ENCODE measurements around the gene NANOS1.

DNA sequence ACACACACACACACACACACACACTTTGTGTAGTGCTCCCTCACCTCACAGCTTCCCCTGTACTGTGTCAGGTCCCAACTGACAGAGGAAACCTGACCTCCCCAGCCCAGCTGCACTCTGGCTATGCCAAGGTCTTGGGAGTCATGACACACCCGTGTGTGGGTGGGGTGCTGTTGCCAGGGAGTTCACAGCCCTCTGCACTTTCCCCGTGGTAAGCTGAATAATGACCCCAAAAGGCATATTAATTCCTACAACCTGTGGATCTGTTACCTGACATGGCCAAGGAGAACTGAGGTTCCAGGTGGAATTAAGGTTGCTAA lies 8.9 kb upstream of the NANOS1 start:
- TF ChIP-seq, protein P1, sequence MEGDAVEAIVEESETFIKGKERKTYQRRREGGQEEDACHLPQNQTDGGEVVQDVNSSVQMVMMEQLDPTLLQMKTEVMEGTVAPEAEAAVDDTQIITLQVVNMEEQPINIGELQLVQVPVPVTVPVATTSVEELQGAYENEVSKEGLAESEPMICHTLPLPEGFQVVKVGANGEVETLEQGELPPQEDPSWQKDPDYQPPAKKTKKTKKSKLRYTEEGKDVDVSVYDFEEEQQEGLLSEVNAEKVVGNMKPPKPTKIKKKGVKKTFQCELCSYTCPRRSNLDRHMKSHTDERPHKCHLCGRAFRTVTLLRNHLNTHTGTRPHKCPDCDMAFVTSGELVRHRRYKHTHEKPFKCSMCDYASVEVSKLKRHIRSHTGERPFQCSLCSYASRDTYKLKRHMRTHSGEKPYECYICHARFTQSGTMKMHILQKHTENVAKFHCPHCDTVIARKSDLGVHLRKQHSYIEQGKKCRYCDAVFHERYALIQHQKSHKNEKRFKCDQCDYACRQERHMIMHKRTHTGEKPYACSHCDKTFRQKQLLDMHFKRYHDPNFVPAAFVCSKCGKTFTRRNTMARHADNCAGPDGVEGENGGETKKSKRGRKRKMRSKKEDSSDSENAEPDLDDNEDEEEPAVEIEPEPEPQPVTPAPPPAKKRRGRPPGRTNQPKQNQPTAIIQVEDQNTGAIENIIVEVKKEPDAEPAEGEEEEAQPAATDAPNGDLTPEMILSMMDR (IDR thresholded peaks at IDR 0.05), result no peak
- TF ChIP-seq POLR2AphosphoS5 (IDR thresholded peaks at IDR 0.05; ENCODE audit: low read depth, low read length) (no peak), TCF7L2 (IDR thresholded peaks at IDR 0.05; ENCODE audit: low read depth, low read length) (no peak), SIN3A (IDR thresholded peaks at IDR 0.05; ENCODE audit: borderline replicate concordance, insufficient read depth, low read depth, low read length) (no peak)
- TF ChIP-seq, protein P2, sequence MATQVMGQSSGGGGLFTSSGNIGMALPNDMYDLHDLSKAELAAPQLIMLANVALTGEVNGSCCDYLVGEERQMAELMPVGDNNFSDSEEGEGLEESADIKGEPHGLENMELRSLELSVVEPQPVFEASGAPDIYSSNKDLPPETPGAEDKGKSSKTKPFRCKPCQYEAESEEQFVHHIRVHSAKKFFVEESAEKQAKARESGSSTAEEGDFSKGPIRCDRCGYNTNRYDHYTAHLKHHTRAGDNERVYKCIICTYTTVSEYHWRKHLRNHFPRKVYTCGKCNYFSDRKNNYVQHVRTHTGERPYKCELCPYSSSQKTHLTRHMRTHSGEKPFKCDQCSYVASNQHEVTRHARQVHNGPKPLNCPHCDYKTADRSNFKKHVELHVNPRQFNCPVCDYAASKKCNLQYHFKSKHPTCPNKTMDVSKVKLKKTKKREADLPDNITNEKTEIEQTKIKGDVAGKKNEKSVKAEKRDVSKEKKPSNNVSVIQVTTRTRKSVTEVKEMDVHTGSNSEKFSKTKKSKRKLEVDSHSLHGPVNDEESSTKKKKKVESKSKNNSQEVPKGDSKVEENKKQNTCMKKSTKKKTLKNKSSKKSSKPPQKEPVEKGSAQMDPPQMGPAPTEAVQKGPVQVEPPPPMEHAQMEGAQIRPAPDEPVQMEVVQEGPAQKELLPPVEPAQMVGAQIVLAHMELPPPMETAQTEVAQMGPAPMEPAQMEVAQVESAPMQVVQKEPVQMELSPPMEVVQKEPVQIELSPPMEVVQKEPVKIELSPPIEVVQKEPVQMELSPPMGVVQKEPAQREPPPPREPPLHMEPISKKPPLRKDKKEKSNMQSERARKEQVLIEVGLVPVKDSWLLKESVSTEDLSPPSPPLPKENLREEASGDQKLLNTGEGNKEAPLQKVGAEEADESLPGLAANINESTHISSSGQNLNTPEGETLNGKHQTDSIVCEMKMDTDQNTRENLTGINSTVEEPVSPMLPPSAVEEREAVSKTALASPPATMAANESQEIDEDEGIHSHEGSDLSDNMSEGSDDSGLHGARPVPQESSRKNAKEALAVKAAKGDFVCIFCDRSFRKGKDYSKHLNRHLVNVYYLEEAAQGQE (IDR thresholded peaks at IDR 0.05; ENCODE audit: insufficient read depth in 1 of 2, low read depth in 2 of 2, low read length in 1 of 2), result no peak
